ENCODE measurements around the gene SNPH. TPM values are rescaled to one million over a fixed set of nuclear protein-coding genes. Genes with fewer than 3 reads are reported as not detected.
A peak's percentile ranks its signal among the peaks of the same experiment; 100 is the strongest.
"Not testable (repeated sequence)": the region's sequence is repeated elsewhere in the genome, so short reads cannot be mapped to it uniquely, and the experiment has no call there.

SNPH gene
- total and polyA plus RNA-seq, 3 experiments from 2014 or later, result 3.2 to 5.8 (median 3.5) TPM

DNA sequence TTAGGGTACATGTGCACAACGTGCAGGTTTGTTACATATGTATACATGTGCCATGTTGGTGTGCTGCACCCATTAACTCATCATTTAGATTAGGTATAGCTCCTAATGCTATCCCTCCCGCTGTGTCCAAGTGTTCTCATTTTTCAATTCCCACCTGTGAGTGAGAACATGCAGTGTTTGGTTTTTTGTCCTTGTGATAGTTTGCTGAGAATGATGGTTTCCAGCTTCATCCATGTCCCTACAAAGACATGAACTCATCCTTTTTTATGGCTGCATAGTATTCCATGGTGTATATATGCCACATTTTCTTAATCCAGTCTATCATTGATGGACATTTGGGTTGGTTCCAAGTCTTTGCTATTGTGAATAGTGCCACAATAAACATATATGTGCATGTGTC, 15.8 kb upstream of the SNPH start:
- H3K27me3 Mint-ChIP-seq, result peaks cover 3 to 18% of the 10 kb centered on the region in 2 donors
- H3K9me3 Mint-ChIP-seq; H3K27ac ChIP-seq (ENCODE audit: low read depth, low read length); H3K4me3 ChIP-seq (ENCODE audit: low read length); H3K27me3 ChIP-seq (ENCODE audit: insufficient read depth, low read length, poor library complexity, severe bottlenecking); CTCF ChIA-PET; H3K4me3 Mint-ChIP-seq; DNase-seq; H3K27ac Mint-ChIP-seq; H3K36me3 Mint-ChIP-seq; H3K36me3 ChIP-seq (ENCODE audit: insufficient read depth, low read length); H3K4me1 ChIP-seq (ENCODE audit: insufficient read depth, low read length); H3K4me1 Mint-ChIP-seq; H3K9me3 ChIP-seq (ENCODE audit: low read length): not testable (repeated sequence)
- POLR2A ChIA-PET, result interaction anchor here (1.0 kb wide), 1 partner anchor 26 kb away, joined by 3 read pairs; no protein-coding TSS in a partner anchor

DNA sequence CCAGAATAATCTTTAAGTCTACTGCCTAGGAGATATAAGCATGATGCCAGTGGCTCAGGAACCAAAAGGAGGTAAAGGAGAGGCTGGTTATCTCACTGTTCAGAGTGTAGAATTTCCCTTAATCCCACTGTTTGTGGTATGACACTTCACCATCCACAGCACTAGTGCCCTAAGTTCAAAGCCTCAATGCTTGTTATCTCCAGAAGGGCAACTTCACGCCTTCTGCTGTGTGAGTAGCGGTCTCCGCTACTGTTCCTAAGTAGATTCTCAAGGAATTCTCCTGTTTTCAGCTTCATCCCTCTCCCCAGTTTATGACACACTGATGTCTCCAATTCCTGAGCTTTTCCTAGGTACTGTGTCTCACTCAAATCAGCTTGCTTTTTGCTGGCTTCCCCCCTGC, 13.7 kb upstream of the SNPH start:
- CTCF ChIA-PET, result no interaction called here
- peaks cover 0 to 7% (median 2%) of the 10 kb centered on the region in 5 donors for H3K9me3 Mint-ChIP-seq
- H3K4me3 Mint-ChIP-seq, result no peak overlapping the region

DNA sequence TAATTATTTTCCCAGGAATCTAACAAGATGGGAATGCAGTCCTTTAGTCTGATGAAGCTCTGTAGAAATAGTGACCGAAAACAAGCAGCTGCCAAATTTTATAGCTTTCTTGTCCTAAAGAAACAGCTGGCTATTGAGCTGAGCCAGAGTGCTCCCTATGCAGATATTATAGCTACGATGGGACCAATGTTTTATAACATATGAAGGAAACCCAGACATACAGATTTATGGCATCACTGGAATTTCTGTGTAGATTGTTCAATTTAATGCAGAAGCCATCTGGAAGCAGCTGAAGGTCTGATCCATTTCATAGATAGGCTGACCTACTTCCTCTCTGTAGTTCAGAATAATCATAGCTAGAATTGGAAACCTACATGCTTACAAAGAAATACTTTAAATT, 11.8 kb upstream of the SNPH start:
- H3K27me3 Mint-ChIP-seq, result peaks cover 10 to 28% of the 10 kb centered on the region in 2 donors
- Histone ChIP-seq H3K9me3 (ENCODE audit: low read length) (no peaks in the 10 kb centered on the region), H3K27ac (ENCODE audit: low read depth, low read length) (no peak overlapping the region), H3K4me3 (ENCODE audit: low read length) (no peak overlapping the region), H3K4me1 (ENCODE audit: insufficient read depth, low read length) (peaks cover 8% of the 10 kb centered on the region), H3K36me3 (ENCODE audit: insufficient read depth, low read length) (no peaks in the 10 kb centered on the region), H3K27me3 (ENCODE audit: insufficient read depth, low read length, poor library complexity, severe bottlenecking) (peaks cover 5% of the 10 kb centered on the region)
- peaks cover 0 to 7% (median 2%) of the 10 kb centered on the region in 3 donors for H3K36me3 Mint-ChIP-seq
- H3K4me1 Mint-ChIP-seq, result peaks cover 2 to 7% (median 3%) of the 10 kb centered on the region in 3 donors
- H3K4me3 Mint-ChIP-seq, result no peak overlapping the region
- H3K27ac Mint-ChIP-seq, result no peak overlapping the region
- POLR2A ChIA-PET, result no interaction called here
- no peak for DNase-seq
- peaks cover 0 to 7% (median 2%) of the 10 kb centered on the region in 5 donors for H3K9me3 Mint-ChIP-seq
- CTCF ChIA-PET, result interaction anchor here (0.7 to 1.0 kb wide), 2 partner anchors 15 to 183 kb away, joined by 3 read pairs; no protein-coding TSS in a partner anchor

More for the DNA sequence above, 13.7 kb upstream of the SNPH start:
- Mint-ChIP-seq H3K27me3 (peaks cover 10 to 28% of the 10 kb centered on the region in 2 donors), H3K27ac (no peak overlapping the region), H3K36me3 (peaks cover 0 to 7% (median 2%) of the 10 kb centered on the region in 3 donors), H3K4me1 (peaks cover 2 to 7% (median 3%) of the 10 kb centered on the region in 3 donors)
- Histone ChIP-seq H3K27ac (ENCODE audit: low read depth, low read length) (no peak overlapping the region), H3K27me3 (ENCODE audit: insufficient read depth, low read length, poor library complexity, severe bottlenecking) (peaks cover 5% of the 10 kb centered on the region), H3K36me3 (ENCODE audit: insufficient read depth, low read length) (no peaks in the 10 kb centered on the region), H3K9me3 (ENCODE audit: low read length) (no peaks in the 10 kb centered on the region), H3K4me3 (ENCODE audit: low read length) (no peak overlapping the region), H3K4me1 (ENCODE audit: insufficient read depth, low read length) (peaks cover 8% of the 10 kb centered on the region)
- POLR2A ChIA-PET, result no interaction called here
- DNase-seq, result no peak

DNA sequence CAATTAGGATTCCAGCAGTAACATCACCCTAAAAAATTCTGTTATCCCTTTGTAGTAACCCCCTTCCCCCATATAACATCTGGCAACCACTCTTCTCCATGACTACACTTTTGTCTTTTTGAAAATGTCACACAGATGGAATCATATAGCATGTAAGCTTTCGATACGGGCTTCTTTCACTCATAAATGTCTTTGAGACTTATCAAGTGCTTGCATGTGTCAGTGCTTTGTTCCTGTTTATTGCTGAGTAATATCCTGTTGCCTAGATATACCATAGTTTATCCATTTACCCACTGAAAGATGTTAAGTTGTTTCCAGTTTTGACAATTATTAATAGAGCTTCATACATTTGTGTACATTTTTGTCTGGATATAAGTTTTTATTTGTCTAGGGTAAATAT, 10.4 kb upstream of the SNPH start:
- no peak for DNase-seq
- H3K27ac ChIP-seq (ENCODE audit: low read depth, low read length), result no peak overlapping the region
- POLR2A ChIA-PET, result no interaction called here
- peaks cover 5% of the 10 kb centered on the region for H3K27me3 ChIP-seq (ENCODE audit: insufficient read depth, low read length, poor library complexity, severe bottlenecking)
- peaks cover 0 to 7% (median 2%) of the 10 kb centered on the region in 3 donors for H3K36me3 Mint-ChIP-seq
- H3K4me1 Mint-ChIP-seq, result peaks cover 2 to 7% (median 3%) of the 10 kb centered on the region in 3 donors
- H3K4me3 ChIP-seq (ENCODE audit: low read length), result no peak overlapping the region
- no peak overlapping the region for H3K4me3 Mint-ChIP-seq
- H3K27me3 Mint-ChIP-seq, result peaks cover 10 to 28% of the 10 kb centered on the region in 2 donors
- CTCF ChIA-PET, result no interaction called here
- H3K9me3 Mint-ChIP-seq, result peaks cover 0 to 7% (median 2%) of the 10 kb centered on the region in 5 donors
- no peaks in the 10 kb centered on the region for H3K9me3 ChIP-seq (ENCODE audit: low read length)
- H3K4me1 ChIP-seq (ENCODE audit: insufficient read depth, low read length), result peaks cover 8% of the 10 kb centered on the region
- H3K36me3 ChIP-seq (ENCODE audit: insufficient read depth, low read length), result no peaks in the 10 kb centered on the region
- H3K27ac Mint-ChIP-seq, result no peak overlapping the region

DNA sequence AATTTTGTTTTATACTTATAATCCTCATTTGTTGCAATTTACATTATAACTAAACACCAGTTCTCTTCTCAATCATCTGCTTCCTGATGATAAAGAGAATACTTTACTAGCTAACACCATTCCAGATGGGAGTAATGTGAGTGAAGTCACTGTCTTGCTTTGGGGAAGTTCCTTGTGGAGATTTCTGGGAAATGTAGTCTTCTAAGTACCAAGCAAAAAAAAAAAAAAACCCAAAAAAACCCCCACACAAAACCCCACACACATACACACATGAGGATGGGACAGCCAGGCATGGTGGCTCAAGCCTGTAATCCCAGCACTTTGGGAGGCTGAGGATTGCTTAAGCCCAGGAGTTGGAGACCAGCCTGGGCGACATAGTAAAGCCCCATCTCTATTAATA, 2.2 kb upstream of the SNPH start:
- Mint-ChIP-seq H3K27ac (peak overlapping the region in 2 of 8 donors; percentile 22 to 50), H3K36me3 (no peaks in the 10 kb centered on the region), H3K9me3 (no peaks in the 10 kb centered on the region), H3K4me1 (peaks cover 31 to 50% (median 37%) of the 10 kb centered on the region in 3 donors), H3K27me3 (peaks cover 0 to 4% of the 10 kb centered on the region in 2 donors), H3K4me3 (no peak overlapping the region)
- ChIA-PET CTCF (no interaction called here), POLR2A (no interaction called here)
- Histone ChIP-seq H3K27ac (ENCODE audit: low read depth, low read length) (no peak overlapping the region), H3K4me3 (ENCODE audit: low read length) (peak overlapping the region; percentile 21), H3K4me1 (ENCODE audit: insufficient read depth, low read length) (peaks cover 51% of the 10 kb centered on the region), H3K9me3 (ENCODE audit: low read length) (no peaks in the 10 kb centered on the region), H3K27me3 (ENCODE audit: insufficient read depth, low read length, poor library complexity, severe bottlenecking) (no peaks in the 10 kb centered on the region), H3K36me3 (ENCODE audit: insufficient read depth, low read length) (no peaks in the 10 kb centered on the region)
- no peak for DNase-seq

DNA sequence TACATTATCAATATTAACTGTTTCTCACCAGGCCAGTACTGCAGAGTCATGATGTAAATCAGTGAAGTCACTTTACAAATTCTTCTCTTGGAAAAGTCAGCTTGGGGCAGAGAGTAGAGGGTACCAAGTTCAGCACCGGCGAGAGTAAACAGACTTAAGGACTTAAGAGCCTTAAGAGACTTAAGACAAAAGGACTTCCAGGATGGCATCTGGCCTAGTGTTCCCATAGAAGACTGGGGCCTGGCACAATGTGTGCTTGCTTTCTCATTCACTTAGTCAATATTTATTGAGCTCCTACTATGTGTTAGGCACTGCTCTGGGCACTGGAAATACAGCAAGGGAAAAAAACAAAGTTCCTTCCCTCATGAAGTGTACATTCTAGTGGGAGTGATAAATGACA, 1.4 kb upstream of the SNPH start:
- Histone ChIP-seq H3K9me3 (ENCODE audit: low read length) (no peaks in the 10 kb centered on the region), H3K4me3 (ENCODE audit: low read length) (peak overlapping the region; percentile 69), H3K4me1 (ENCODE audit: insufficient read depth, low read length) (peaks cover 51% of the 10 kb centered on the region), H3K36me3 (ENCODE audit: insufficient read depth, low read length) (no peaks in the 10 kb centered on the region), H3K27me3 (ENCODE audit: insufficient read depth, low read length, poor library complexity, severe bottlenecking) (no peaks in the 10 kb centered on the region), H3K27ac (ENCODE audit: low read depth, low read length) (no peak overlapping the region)
- DNase-seq, result no peak
- H3K4me1 Mint-ChIP-seq, result peaks cover 34 to 59% (median 41%) of the 10 kb centered on the region in 3 donors
- POLR2A ChIA-PET, result no interaction called here
- CTCF ChIA-PET, result no interaction called here
- no peaks in the 10 kb centered on the region for H3K9me3 Mint-ChIP-seq
- no peaks in the 10 kb centered on the region for H3K36me3 Mint-ChIP-seq
- H3K4me3 Mint-ChIP-seq, result peak overlapping the region in 6 of 7 donors; percentile 80 to 92 (median 88)
- peaks cover 0 to 4% of the 10 kb centered on the region in 2 donors for H3K27me3 Mint-ChIP-seq
- peak overlapping the region in 7 of 8 donors; percentile 87 to 98 (median 94) for H3K27ac Mint-ChIP-seq

DNA sequence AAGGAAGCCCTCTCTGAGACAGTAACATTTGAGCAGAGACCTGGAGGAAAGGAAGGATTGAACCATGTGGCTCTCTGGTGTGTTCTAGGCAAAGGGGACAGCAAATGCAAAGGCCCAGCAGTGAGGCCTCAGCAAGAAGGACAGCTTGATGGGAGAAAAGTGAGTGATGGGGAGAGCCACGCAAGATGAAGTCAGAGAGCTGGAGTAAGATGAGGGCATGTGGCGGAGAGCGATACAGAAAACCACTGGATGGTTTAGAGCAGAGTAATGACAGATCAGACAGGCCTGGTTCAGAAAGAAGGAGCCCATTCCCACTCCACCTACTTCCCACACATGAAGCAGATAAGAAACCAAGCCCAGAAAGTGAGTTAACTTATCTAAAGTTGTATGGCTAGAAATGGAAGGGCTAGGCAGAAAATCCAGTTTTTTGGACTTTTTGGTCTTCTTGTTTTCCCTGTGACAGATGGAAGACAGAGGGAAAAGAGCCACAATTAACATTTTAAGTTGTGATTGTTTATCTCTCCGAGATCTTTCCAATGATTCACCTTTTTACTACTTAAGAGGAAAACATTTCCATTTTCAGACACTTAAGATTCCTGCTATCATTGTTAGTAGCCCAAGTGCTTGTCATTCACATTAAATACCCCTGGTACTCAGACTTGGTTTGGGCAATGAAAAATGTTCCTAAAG, 723 bp upstream of the SNPH start:
- ChIA-PET CTCF (interaction anchor here (1.2 kb wide), 1 partner anchor 172 kb away, joined by 3 read pairs; no protein-coding TSS in a partner anchor), POLR2A (interaction anchor here (1.1 kb wide), 1 partner anchor 10 kb away, joined by 3 read pairs; no protein-coding TSS in a partner anchor)
- peak overlapping the region; percentile 69 for H3K4me3 ChIP-seq (ENCODE audit: low read length)
- no peaks in the 10 kb centered on the region for H3K36me3 ChIP-seq (ENCODE audit: insufficient read depth, low read length)
- Mint-ChIP-seq H3K27me3 (peaks cover 0 to 4% of the 10 kb centered on the region in 2 donors), H3K36me3 (no peaks in the 10 kb centered on the region), H3K9me3 (no peaks in the 10 kb centered on the region), H3K4me3 (peak overlapping the region; percentile 80 to 96 (median 91)), H3K4me1 (peaks cover 34 to 59% (median 46%) of the 10 kb centered on the region in 3 donors), H3K27ac (peak overlapping the region; percentile 87 to 100 (median 96))
- H3K4me1 ChIP-seq (ENCODE audit: insufficient read depth, low read length), result peaks cover 51% of the 10 kb centered on the region
- H3K27me3 ChIP-seq (ENCODE audit: insufficient read depth, low read length, poor library complexity, severe bottlenecking), result no peaks in the 10 kb centered on the region
- peak overlapping the region; percentile 51 for H3K27ac ChIP-seq (ENCODE audit: low read depth, low read length)
- no peak for DNase-seq
- H3K9me3 ChIP-seq (ENCODE audit: low read length), result no peaks in the 10 kb centered on the region

DNA sequence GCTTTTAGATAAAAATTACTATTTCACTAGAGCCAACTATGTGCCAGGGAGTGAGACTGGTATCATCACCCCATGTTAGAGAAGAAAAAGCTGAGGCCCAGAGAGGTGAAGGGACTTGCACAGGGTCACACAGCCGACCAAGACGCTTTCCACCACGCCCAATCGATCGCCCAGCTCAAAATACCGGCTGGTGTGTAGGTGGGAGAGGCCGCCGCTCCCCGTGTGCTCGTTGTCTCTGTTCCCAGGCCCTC, 253 bp upstream of the SNPH start:
- Mint-ChIP-seq H3K36me3 (no peaks in the 10 kb centered on the region), H3K27me3 (peaks cover 0 to 4% of the 10 kb centered on the region in 2 donors), H3K27ac (peak overlapping the region; percentile 87 to 100 (median 96)), H3K4me1 (peaks cover 34 to 59% (median 46%) of the 10 kb centered on the region in 3 donors), H3K9me3 (no peaks in the 10 kb centered on the region), H3K4me3 (peak overlapping the region; percentile 80 to 96 (median 91))
- no peak for DNase-seq
- Histone ChIP-seq H3K4me1 (ENCODE audit: insufficient read depth, low read length) (peaks cover 51% of the 10 kb centered on the region), H3K27ac (ENCODE audit: low read depth, low read length) (peak overlapping the region; percentile 51), H3K36me3 (ENCODE audit: insufficient read depth, low read length) (no peaks in the 10 kb centered on the region), H3K27me3 (ENCODE audit: insufficient read depth, low read length, poor library complexity, severe bottlenecking) (no peaks in the 10 kb centered on the region), H3K4me3 (ENCODE audit: low read length) (peak overlapping the region; percentile 69), H3K9me3 (ENCODE audit: low read length) (no peaks in the 10 kb centered on the region)
- POLR2A ChIA-PET, result interaction anchor here (1.1 kb wide), 2 partner anchors 10 to 59 kb away, joined by 3 read pairs; no protein-coding TSS in a partner anchor
- CTCF ChIA-PET, result interaction anchor here (1.2 to 1.5 kb wide), 2 partner anchors 35 to 172 kb away, joined by 3 to 4 read pairs; no protein-coding TSS in a partner anchor

Measured in CD8-positive, alpha-beta memory T cell (primary cell).